Activated CD8-positive, alpha-beta memory T cell treated with anti-CD3 and anti-CD28 coated beads, Interleukin-2, amount 50 U/mL, for 1 hour (primary cell): ENCODE data around the gene NLK.

Experiments
- DNase-seq: peaks from one replicate; pipeline ENCODE4 v3.0.0-alpha.2; 2020; ENCODE audit errors: extremely low read depth

NLK gene

DNA sequence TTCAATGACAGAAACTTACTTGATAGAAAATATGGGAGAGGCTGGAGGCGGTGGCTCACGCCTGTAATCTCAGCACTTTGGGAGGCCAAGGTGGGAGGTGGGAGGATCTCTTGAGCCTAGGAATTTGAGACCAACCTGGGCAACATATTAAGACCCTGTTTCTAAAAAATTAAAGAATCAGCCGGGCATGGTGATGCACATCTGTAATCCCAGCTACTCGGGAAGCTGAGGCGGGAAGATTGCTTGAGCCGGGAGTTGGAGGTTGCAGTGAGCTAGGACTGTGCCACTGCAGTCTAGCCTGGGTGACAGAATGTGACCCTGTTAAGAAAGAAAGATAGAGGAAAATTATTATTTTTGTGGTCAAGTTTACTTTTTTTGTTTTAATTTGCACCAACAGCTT, 2.1 kb upstream of the NLK start:
- no peak for DNase-seq

DNA sequence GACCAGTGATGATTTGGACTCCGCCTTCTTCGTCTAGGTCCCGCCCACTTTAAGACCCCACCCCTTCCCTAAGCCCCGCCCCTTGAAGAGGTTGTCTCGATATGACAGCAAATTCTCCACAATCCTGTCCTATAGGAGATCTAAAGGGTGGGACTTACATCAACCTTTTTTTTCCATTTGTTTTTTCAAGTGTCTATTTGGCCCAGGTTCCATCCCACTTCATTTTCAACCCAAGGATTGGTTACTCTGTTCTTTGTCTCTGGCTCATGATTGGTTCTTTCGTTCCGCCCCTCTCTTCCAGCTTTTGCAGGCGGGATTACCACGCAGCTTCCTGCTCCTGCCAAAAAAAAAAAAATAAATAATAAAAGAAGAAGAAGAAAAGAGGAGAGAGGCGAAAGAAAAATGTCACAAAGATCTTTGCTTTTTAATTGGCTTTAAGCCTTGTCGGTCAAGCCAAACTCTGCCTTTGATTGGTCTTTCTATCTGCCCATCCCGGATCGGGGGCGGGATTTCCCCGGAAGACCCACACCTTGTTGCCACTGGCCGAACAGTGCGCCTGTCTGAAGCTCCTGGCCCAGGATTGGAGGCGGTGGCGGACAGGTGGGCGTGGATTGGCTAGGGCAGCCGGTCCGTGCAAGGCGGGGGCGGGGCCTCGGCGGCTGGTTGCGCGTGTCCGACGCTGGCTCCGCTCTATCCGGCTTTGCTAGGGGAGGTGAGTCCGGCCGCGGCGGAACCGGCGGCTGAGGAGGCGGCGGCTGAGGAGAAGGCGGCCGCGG, 1.2 kb upstream of the NLK start:
- DNase-seq, result peak; percentile 98

DNA sequence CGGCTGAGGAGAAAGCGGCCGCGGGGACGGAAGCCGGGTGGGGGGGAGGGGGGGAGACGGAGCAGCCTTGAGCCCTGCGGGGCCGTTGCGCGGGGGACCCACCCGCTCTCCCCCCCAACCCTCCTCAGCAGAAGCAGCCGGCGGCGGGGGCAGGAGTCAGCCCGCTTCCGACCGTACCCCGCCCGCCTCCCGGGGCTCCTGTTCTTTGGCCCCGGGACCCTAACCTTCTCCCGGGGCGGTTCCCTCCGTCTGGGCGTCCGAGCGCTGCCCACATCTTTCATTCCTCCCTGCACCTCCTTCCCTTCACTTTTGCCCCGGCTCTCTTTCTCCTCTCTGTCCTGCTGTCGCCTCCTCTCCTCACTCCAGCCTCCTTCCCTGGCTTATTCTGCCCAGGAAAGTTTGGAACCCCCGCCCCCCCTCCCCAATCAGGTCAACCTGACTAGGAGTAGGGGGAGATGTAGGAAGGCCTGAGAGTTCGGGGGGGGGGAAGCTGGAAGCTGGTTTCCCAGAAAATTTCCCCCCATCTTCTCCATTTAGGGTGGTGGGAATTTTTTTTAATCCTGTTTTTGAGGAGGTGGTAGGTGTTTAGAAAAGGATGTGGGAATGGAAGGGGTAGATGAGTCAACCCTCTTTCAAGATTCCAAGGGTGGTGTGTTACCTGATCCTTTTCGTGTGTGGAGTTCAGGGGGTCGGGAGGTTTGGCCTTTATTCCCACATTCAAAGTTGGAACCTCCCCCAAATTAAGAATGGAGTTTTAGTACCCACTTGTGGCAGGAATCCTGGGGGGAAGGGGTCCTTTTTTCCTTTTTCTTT, 427 bp upstream of the NLK start:
- DNase-seq, result no peak

DNA sequence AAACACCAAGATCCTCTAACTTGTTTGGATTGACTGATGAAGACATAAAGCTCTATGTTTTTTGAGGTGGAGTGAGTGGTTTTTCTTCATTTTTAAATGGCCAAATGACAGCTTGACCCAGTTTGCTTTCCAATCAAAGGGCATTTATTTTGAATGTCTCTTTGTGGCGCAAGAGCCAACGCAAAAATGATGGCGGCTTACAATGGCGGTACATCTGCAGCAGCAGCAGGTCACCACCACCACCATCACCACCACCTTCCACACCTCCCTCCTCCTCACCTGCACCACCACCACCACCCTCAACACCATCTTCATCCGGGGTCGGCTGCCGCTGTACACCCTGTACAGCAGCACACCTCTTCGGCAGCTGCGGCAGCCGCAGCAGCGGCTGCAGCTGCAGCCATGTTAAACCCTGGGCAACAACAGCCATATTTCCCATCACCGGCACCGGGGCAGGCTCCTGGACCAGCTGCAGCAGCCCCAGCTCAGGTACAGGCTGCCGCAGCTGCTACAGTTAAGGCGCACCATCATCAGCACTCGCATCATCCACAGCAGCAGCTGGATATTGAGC, 329 bp downstream of the NLK start:
- DNase-seq, result no peak

DNA sequence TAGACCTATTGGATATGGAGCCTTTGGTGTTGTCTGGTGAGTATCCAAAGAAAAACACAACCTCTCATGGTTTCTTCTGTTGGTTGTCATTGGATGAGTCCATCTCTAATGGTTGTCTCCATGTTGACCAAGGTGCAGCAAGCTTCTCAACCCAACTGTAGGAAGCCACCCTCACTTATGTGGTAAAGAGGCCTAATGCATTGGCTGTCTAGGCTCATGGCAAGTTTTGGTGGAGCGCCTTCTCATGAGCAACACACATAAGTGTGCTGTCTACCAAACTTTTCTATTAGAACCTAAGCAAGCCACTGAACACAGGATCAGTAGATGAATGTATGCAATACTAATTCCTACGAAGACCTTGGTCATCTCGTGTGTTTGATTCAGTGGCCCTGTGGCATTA, 819 bp downstream of the NLK start:
- DNase-seq, result no peak

DNA sequence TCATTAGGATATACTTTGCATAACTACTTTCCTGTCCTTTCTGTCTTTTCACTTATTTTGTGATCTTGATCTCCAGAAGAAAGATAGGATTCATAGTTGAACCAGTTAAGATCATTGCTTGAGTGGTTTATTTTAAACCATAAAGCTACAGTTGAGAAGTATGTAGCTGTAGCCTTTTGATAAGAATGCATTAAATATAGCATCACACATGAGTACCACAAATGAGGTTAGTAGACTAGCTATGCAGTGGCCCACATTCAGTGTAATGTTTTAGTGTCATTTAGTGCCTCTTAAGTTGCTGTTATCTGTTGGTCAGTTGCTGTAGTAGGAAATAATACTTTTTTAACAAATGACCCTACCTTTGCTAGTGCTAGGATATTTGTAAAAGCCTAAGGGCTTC, 1.3 kb downstream of the NLK start:
- no peak for DNase-seq

DNA sequence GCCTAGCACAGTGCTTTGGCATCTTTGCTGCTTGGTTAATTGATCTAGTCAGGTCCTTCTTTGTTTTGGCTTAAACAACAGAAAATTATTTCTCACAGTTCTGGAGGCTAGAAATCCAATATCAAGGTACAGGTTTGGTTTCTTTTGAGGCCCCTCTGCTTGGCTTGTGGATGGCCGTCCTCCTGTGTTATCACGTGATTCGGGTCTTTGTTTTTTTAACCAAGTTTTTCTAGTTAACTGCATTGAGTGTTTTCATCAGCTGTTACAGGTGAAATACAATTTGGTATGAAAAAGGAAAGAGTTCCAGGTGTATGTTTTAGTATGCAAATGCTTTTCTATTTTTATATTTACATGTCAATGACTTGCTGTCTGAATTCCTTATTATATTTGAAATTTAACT, 2.8 kb downstream of the NLK start:
- no peak for DNase-seq

DNA sequence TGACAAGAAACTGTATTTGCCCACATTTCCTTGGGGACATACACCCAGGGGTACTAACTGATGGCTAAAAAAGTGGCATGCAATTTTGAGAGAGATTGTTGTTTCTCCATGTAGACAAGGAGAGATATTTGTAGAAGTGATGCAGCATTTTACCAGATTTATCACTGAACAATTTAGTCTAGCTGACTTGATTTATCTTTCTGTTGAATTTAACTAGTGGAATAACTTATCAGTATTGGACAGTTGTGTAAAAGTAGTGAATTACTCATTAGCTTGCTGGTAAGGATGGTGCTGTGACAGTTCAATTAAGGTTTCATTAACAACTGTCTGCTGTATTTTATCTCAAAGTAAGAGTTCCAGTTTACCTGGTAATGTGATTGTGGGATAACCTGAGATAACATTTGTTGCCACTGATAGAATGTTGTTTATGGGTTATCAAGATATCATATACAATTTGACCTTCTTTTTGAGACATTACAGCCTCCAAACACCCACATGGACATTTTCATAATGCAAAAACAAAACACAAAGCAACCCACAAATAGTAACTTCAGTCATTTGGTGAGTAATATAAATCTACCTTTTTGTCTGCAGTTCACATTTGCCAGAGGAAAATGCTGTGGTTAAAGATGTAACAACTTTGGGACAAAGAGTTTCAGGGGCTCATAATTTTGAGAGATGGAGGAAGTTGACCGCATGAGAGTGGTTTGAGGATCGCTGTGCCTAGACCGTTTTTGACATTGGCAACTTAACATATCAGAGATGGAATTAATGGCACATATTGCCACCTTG, 3.8 kb downstream of the NLK start:
- no peak for DNase-seq

DNA sequence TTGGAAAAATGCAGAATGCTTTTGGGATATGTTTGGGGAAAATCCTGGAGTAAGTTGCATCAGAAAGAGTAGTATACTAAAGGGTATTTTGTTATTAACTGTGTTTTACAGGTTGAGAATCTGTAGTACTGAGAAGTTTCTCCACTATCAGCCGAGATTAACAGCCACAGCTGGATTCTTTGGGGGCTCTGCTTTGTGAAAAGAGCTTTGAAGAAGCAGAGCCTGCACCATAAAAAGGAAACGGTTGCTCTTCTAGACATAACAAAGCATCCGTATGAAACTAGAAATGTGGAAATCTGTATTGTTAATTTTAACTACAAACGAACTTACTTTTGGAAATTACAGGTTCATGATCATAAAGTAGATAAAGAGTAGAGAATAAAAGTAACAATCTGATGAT, 5.3 kb downstream of the NLK start:
- no peak for DNase-seq

DNA sequence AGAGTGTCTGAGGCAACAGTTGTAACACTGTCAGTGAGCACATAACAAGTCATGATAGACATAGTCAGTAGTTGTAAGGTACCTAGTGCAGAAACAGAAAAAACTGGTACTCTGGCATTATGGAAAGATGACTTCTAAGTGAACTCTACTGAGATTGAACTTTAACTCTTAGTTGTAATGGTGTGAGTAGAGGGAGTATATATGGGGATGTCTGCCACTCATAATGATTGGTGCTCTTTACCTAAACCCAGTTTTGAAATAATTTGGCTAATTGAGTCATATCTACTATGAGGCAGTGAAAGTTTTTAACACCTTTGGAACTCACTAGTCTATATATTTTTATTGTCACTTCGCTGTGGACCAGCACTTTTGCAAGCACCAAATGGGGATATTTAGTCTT, 6.6 kb downstream of the NLK start:
- no peak for DNase-seq

DNA sequence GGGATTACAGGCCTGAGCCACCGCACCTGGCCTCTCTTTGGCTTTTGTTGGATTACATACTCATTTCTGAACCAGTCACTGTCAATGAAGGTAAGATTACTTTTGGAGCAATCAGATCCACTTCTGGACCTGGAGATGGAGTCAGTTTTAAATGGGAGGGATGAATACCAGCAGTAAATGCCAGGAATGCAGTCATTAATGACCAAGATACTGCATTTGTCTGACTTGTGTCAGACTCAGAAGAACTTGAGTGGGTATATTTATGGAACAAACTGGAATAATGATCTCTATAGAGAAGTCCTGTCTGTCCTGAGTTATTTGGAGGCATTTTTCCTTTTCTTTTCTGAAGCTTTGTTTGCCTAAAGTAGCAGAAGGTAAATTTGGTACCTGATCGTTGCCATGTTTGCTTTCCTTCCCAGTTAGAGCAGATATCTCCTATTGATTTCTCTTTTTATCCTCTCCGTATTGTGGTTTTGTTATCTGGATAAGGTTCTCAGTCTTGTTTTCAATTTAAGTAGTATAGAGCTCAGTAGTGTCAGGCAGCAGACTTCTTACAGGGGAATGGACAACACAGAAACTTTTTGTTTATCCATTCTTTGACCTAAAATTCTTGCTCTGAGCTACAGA, 10.7 kb downstream of the NLK start:
- DNase-seq, result no peak

DNA sequence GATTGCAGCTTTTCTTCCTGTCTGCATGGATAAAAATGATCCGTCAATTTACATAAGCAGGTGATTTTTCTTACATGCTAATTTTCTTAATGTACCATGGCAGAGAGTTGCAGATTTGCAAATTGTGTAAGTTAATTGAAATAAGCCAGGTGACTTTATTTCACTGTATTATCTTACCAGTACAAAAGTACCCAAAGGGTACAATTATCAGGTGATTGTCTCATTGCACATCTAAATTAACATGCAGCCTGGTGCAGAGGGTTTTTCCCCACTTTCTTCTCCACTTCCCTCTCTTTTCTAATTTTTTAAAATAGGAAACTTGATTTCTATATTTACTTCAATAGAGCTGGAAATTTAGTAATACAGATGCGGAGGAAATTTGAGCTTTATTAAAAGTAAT, 11.2 kb downstream of the NLK start:
- DNase-seq, result no peak

DNA sequence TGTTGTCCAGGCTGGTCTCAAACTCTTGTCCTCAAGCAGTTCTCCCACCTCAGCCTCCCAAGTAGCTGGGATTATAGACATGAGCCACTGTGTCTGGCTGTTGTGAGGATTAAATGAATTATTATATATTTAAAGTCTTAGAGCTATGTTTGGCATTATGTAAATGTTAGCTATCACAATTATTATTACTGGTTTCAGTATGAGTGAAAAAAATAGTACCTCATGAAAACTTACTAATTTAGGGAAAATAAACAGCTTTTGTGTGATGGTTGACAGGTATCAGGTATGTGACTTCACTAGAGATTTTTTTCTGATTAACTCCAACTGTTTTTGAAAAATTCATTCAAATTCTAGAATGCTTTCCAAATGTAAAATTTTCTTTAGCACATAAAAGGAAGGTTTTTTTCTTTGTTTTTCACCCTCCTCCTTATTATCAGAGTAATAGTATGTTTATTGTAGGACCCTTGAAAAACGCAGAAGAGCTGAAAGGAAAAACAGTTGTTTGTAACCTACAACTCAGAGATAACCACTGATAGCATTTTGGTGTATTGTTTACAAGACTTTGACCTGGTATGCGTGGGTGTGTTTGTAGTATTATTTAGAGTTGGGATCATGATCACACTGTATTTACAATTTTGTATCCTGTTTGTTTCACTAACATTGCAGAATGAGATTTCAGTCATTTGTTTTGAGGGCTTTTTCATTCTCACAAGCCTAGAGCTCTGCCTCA, 13.2 kb downstream of the NLK start:
- no peak for DNase-seq

DNA sequence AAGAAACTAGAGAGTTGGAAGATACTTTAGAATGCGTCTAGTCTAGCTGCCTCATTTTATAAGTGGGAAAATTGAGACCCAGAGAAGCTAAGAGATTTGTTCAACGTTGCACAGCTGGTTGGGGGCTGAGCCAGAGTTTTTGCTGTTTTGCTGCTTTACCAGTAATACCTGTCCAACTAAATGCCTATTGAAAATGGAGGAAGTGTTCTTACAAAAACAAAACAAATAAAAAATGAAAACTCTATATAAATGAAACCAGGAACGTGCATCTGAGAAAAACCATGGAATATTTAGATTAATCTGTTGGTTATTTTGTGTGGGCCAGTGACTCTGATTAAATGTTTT, 13.8 kb downstream of the NLK start:
- DNase-seq, result no peak

DNA sequence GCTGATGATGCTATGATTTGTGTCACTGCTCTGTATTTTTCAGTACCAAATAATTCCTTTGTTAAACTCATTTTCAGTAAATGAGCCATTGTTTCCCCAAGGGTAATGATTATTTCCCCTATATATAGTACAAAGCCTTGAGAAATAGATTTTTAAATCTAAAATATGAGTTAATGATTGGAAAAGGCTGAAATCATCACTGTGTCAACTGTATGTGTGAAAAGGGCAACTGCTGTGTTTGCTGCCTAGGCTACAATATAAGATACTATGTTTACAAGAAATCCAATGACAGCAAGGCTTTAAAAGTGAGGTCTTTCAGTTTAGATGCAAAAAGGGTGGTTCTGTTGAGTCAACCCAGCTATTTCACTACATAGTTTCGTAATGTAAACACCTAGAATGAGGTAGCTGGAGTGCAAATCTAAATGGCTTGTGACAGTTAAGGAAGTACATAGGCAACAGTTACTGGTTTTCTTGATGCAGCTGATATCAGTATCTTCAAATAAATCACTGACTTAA, 15.3 kb downstream of the NLK start:
- no peak for DNase-seq

DNA sequence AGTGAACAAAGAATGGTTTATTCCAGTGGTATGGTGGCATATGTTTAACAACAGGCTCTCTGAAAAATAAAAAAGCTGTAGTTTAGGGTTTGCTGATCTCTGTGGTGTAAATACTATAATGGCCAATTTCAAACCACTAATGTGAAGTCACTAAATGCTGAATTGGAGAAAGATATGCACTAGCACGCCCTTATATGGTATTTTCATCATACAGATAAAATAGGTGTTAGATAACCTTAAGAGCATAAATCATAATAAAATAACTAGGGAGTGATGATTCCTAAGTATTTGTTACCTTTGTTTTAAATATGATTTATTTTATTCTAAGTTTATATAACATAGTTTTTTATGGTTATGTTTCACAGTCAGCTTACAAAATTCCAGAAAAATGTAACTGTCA, 17.2 kb downstream of the NLK start:
- no peak for DNase-seq

DNA sequence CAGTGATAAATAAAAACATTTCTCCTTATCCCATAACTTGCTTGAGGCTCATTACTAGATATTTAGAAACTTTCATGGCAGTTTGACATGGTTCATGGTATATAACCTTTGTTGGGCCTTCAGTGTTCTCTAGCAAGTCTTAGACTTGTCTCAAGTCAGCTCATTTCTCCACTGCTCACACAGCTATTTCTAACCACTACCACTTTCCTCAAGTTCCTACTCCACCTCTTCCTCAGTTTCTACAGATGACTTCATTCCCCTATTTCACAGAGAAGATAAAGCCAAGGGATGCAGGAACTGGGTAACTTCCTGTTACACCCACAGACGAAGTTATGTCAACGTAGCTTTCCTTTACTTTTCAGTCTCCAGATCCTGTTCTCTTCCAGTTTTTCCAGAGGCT, 23.2 kb downstream of the NLK start:
- DNase-seq, result no peak

DNA sequence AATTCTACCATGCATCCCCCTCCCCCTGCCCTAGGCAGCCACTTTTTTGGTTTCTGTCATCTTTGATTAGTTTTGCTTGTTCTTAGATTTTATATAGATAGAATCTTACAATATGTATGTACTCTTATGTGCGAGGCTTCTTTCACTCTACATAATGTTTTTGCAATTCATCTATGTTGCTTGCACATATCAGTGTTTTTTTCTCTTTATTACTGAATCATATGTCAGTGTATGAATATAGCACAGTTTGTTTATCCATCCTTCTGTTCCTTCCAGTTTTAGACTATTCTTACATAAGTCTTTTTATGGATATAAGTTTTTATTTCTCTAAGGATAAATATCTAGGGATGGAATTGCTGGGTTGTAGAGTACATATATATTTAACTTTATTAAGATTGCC, 26.6 kb downstream of the NLK start:
- DNase-seq, result no peak

DNA sequence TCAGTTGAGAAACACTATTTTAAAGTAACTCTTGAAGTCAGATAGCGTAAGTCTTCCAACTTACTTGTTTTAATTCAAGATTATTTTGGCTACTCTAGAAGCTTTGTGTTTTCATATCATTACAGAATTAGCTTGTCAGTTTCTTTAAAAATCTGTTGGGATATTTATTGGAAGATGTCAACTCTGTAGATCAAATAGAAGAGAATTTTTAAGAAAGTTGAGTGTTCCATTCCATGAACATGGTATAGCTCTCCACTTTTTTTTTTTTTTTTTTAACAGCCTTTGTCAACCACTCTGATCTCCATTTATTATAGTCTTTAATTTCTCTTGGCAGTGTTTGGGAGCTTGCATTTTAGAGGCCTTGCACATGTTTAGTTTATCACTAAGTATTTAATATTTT, 28.7 kb downstream of the NLK start:
- DNase-seq, result no peak

DNA sequence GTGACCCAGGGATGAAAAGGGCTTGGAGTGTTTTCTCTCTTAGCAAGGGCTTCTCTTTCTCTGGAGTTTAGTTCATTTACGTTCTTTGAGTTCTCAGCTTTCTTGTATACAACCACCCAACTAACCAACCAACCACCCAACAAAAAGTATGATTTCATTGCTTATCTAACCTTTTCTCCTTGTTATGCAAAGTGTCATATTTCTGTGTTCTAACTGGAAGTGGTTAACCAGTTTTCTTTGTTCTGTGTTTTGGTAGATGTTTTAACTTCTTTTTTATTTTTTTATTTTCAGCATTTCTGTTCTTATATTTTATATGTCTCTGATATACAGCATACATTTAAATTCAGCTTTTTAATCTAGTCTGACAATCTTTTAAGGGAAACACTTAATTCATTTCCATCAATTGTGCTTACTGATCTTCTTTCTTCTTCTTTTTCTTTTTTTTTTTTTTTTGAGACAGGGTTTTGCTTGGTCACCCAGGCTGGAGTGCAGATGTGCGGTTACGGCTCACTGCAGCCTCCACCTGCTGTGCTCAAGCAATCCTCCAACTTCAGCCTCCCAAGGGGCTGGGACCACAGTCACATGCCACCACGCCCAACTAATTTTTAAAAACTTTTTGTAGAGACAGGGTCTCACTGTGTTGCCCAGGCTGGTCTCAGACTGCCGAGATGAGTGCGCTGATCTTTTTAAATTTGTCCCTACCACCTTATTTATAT, 29.6 kb downstream of the NLK start:
- DNase-seq, result no peak
